ENCODE measurements around the gene SCAMP4. TPM values are rescaled to one million over a fixed set of nuclear protein-coding genes. Genes with fewer than 3 reads are reported as not detected.

The SCAMP4 gene
- total and polyA plus RNA-seq, 9 of the 15 experiments (the other 6 are each of a cell fraction or from before 2014, with no cell fraction given) = 0.81 to 45.9 (median 12.8) TPM

DNA sequence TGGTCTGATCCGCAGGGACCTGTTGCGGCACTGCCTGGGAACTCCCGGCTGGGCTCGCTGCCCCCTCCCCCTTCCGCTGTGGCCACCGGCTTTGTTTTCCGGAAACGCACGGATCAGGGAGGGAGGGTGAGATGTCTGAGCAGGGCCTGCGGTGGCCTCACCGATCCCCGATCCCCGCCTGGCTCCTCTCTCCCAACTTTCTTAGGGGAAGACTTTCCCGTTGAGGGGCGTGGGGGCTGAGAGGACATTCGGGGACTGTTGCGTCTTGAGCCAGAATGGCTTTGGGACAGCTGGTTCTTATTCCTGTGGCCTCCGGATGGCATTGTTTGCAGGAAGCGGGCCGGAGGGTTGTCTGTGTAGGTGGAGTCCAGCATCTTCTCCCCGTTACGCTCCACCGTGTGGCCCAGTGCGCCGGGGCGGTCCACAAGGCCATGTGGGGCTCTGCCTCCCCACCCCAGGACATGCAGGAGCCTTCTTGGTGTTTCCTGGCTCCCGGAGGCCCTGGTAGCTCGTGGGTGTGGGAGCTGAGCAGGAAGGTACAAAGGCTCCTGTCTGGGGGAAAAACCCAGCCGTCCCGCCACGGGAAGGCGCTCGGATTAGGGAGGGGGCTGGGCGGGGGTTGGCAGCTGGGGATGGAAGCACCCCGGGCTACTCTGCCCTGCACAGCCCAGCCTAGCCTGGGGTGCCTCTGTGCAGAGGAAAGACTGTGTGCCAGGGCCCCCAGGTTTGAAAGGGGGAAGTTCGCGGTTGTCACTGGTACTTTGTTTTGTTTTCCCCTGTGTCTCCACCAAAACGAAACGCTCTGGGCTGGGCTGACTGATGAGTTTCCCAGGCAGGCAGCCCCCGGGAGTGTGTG, 37.1 kb downstream of the SCAMP4 start (continued):
- TF ChIP-seq, protein P1, sequence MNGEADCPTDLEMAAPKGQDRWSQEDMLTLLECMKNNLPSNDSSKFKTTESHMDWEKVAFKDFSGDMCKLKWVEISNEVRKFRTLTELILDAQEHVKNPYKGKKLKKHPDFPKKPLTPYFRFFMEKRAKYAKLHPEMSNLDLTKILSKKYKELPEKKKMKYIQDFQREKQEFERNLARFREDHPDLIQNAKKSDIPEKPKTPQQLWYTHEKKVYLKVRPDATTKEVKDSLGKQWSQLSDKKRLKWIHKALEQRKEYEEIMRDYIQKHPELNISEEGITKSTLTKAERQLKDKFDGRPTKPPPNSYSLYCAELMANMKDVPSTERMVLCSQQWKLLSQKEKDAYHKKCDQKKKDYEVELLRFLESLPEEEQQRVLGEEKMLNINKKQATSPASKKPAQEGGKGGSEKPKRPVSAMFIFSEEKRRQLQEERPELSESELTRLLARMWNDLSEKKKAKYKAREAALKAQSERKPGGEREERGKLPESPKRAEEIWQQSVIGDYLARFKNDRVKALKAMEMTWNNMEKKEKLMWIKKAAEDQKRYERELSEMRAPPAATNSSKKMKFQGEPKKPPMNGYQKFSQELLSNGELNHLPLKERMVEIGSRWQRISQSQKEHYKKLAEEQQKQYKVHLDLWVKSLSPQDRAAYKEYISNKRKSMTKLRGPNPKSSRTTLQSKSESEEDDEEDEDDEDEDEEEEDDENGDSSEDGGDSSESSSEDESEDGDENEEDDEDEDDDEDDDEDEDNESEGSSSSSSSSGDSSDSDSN (IDR thresholded peaks at IDR 0.05; ENCODE audit: borderline replicate concordance in 1 of 2, low read depth in 2 of 2, low read length in 2 of 2) = peak in 1 of 2 experiments; percentile 68; a peak in 2 of 4 replicates
- TF ChIP-seq ZBTB11 (CRISPR knock-in tag; IDR thresholded peaks at IDR 0.05) (peak in 1 of 3 experiments; percentile 87; a peak in 2 of 6 replicates), TCF7L2 (IDR thresholded peaks at IDR 0.05; ENCODE audit: low read depth, low read length) (no peak), ZNF609 (CRISPR knock-in tag; IDR thresholded peaks at IDR 0.05; ENCODE audit: borderline replicate concordance) (no peak), CTBP1 (IDR thresholded peaks at IDR 0.05; ENCODE audit: borderline replicate concordance) (peak; percentile 45; the same call in 1 of the 2 replicates), MYNN (IDR thresholded peaks at IDR 0.05) (0 out of 2 replicates have a peak, but pooled peaks have one; percentile 23), MYNN (CRISPR knock-in tag; IDR thresholded peaks at IDR 0.05) (no peak), MCM5 (IDR thresholded peaks at IDR 0.05; ENCODE audit: low read depth) (no peak), PHF20 (IDR thresholded peaks at IDR 0.05; ENCODE audit: partially characterized antibody) (no peak), E2F5 (CRISPR knock-in tag; IDR thresholded peaks at IDR 0.05) (no peak)
- TF ChIP-seq, protein P2, sequence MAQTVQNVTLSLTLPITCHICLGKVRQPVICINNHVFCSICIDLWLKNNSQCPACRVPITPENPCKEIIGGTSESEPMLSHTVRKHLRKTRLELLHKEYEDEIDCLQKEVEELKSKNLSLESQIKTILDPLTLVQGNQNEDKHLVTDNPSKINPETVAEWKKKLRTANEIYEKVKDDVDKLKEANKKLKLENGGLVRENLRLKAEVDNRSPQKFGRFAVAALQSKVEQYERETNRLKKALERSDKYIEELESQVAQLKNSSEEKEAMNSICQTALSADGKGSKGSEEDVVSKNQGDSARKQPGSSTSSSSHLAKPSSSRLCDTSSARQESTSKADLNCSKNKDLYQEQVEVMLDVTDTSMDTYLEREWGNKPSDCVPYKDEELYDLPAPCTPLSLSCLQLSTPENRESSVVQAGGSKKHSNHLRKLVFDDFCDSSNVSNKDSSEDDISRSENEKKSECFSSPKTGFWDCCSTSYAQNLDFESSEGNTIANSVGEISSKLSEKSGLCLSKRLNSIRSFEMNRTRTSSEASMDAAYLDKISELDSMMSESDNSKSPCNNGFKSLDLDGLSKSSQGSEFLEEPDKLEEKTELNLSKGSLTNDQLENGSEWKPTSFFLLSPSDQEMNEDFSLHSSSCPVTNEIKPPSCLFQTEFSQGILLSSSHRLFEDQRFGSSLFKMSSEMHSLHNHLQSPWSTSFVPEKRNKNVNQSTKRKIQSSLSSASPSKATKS (CRISPR knock-in tag; IDR thresholded peaks at IDR 0.05) = no peak

All from K562 (cell line).